ENCODE results near the gene UBAC2.

Gene UBAC2

GRCh38 chr13:99361197-99361596 lies 160.5 kb downstream of the UBAC2 start:
- DNase-seq (ENCODE audit: low read depth) = no peak

GRCh38 chr13:99362362-99362761 lies 161.7 kb downstream of the UBAC2 start:
- no peak for DNase-seq (ENCODE audit: low read depth)

DNA sequence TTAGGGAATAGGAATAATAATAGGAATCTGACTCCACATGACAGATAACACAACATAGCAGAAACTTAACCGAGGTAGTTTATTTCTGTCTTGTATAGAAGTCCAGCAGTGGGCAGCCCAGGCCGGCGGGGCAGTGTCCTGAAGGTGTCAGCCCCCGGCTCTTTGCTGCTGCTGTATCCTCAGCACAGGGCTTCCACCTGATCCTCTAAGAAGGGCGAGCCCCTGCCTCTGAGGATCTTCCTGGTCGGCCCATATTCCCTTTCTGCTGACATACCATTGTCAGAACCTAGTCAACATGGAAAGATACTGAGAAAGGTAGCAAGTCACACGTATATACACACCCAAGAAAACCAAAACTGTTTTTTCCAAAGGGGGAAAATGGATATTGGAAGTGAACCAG lies 162.7 kb downstream of the UBAC2 start:
- DNase-seq (ENCODE audit: low read depth) = no peak

- DNase-seq (ENCODE audit: low read depth) = no peak
Measured at GRCh38 chr13:99363949-99364348, 163.3 kb downstream of the UBAC2 start.

- DNase-seq (ENCODE audit: low read depth) = no peak
Measured at GRCh38 chr13:99366075-99366987, 165.7 kb downstream of the UBAC2 start.

GRCh38 chr13:99367106-99367616 lies 166.5 kb downstream of the UBAC2 start:
- DNase-seq (ENCODE audit: low read depth) = no peak

GRCh38 chr13:99367663-99368448 lies 167.2 kb downstream of the UBAC2 start:
- no peak for DNase-seq (ENCODE audit: low read depth)

GRCh38 chr13:99370481-99371275 lies 170.0 kb downstream of the UBAC2 start:
- DNase-seq (ENCODE audit: low read depth) = no peak

DNA sequence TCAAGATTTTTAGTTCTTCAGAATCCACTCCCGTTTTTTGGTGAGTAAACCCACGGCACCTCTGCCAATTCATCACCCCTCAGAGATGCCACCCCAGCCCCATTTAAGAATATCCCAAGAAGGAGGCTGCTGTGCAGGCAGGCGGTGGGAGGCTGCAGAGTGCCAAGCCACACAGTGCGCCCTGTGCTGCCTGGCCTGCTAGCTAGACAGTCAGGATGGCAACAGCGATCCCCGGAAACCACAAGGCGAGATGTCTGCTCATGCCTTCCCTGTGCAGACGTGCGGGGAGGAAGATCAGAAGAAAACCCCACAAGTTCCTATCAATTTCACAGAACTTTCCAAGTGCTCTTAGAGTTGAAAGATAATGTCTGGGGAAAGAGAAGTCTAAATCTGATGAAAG lies 171.3 kb downstream of the UBAC2 start:
- DNase-seq (ENCODE audit: low read depth) = no peak

DNA sequence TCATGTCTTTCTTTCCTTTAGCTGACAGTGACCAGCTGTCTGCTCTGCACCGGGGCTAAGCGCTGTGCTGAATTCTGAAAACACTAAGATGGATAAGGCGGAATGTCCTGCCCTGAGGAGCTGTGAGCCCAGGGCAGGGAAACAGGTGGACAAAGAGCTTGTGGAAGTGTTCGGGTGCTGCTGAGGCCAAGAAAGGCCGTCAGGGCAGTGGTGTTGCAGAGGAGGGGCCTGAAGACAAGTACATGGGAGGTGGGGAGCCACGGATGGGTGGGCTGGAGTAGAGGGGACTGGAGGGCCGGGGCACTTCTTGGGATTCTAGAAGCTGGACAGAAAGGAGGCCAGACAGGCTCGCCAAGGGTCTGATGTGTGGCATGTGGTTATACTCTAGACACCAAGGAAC lies 172.8 kb downstream of the UBAC2 start:
- DNase-seq (ENCODE audit: low read depth) = no peak

GRCh38 chr13:99374169-99374991 lies 173.7 kb downstream of the UBAC2 start:
- DNase-seq (ENCODE audit: low read depth) = no peak

GRCh38 chr13:99374994-99375737 lies 174.5 kb downstream of the UBAC2 start:
- no peak for DNase-seq (ENCODE audit: low read depth)

DNA sequence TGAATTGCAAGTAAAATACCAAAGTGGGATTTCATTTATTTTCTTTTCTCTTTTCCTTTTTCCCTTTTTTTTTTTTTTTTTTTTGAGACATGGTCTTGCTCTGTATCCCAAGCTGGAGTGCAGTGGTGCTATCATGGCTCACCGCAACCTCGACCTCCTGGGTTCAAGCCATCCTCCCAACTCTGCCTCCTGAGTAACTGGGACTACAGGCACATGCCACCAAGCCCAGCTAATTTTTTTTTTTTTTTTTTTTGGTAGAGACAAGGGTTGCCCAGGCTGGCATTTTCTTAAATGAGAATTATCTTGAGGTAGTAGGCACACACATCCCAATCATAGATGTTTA lies 175.1 kb downstream of the UBAC2 start:
- no peak for DNase-seq (ENCODE audit: low read depth)

GRCh38 chr13:99376132-99376531 lies 175.5 kb downstream of the UBAC2 start:
- no peak for DNase-seq (ENCODE audit: low read depth)

GRCh38 chr13:99376924-99377323 lies 176.3 kb downstream of the UBAC2 start:
- no peak for DNase-seq (ENCODE audit: low read depth)

DNA sequence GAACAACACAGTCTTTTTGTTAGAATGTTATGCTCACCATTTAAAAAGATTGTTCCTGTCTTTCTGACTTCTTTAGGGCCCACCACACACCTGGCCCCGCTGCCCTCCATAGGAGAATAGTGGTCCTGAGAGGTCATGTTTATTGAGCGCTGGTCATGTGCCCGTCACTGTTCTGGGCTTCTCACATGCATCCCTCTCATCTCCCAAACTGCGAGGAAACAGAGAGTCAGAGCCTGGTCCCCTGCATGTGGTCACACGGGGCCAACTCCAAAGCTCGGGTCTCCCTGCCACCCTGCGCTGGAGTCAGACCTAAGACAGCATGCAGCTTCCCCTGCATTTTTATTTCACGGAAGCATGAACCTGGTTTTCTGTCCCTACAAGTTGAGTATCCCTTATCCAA lies 177.0 kb downstream of the UBAC2 start:
- no peak for DNase-seq (ENCODE audit: low read depth)

DNA sequence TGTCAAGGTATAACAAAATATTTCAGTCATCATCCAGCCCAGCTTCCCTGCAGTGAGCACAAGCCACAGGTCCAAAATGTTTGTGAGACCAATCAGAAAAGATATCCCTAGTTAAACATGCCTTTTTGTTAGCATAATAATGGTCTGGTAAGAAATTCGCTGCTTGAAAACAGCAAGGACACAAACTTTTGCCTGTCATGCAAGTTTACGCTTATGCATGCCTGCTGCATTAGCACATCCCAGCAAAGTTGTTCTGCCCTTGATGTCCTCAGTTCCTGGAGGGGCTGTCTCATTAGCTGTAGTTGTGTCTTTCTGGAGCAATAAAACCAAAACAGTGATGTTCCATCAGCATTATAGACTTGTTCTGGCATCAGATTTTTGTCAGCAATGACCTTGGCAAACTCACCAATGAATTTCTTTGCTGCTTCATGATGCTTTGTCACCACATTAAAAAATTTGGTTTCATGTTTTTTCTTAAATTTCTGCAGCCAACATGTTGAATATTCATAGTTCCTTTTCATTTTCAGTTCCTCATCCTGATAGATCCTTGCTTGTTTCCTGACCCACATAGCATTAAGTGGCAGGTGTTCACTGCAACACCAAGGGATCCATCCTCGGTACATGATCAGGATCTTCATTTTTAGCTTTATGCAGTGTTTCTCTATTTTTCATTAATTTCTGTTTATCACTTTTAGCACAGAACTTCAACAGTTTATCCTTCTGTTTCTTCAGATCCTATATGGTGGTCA lies 178.5 kb downstream of the UBAC2 start:
- no peak for DNase-seq (ENCODE audit: low read depth)

DNA sequence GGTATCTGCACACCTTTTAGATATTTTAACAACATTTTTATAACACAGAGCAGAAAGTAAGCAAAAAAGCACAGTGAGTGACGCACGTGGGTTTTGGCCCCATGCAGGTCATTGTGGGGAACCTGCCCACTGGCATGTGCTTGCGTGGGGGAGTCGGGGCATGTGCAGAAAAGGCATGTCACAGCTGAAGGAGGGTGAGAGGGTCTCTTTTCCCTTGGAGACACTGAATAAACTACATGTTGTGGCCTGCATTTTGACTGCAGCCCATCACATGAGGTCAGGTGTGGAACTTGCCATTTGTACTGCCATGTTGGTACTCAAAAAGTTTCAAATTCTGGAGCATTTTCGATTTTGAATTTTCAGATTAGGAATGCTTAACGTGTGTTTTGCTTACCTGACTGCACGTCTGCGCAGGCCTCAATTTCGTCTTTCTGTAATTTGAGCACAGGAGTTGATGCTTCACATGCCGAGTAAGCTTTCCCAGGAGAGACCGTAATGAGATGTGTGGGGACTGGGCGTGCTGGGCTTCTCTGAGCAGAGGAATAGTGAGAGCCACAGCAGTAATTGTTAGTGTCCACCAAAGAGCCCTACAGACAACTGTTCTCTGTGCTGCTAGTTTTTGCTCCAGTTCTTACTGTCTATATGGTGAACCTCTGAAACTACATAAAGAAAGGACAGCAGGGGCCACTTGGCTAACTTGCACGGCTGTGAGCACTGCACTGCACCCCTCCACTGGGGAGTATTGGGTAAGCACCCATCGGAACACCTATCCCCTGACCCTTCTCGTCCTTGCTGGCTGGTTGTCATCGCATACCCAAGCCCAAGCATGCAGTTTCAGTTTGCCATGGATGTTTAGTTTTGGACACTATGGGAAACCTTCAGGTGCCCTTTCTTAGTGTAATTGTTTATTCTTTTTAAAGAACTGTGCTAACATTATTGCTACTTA lies 179.5 kb downstream of the UBAC2 start:
- no peak for DNase-seq (ENCODE audit: low read depth)
